Measurements from ENCODE around the gene NES. TPM values are rescaled to one million over a fixed set of nuclear protein-coding genes. Genes with fewer than 3 reads are reported as not detected.

NES gene
- total and polyA plus RNA-seq, 2 of the 8 experiments (the other 6 are each of a cell fraction or from before 2014, with no cell fraction given): 13.3 to 135 TPM

GRCh38 chr1:156667610-156667967 lies 9.6 kb downstream of the NES start (continued):
- TF ChIP-seq ATF3 (IDR thresholded peaks at IDR 0.05; ENCODE audit: insufficient read depth, low read depth, low read length): no peak
- no peak for TF ChIP-seq FOSL1 (IDR thresholded peaks at IDR 0.05; ENCODE audit: insufficient read depth, low read depth, low read length)
- no peak for TF ChIP-seq KDM5A (IDR thresholded peaks at IDR 0.05; ENCODE audit: low read length)
- no peak for TF ChIP-seq TAF7 (optimal IDR thresholded peaks at IDR 0.05; ENCODE audit: borderline replicate concordance, low read depth, low read length)
- TF ChIP-seq NRF1 (IDR thresholded peaks at IDR 0.05; ENCODE audit: low read depth, low read length): no peak
